ENCODE data around the gene COL19A1.
A peak's percentile ranks its signal among the peaks of the same experiment; 100 is the strongest.
"Not testable (repeated sequence)": the region's sequence is repeated elsewhere in the genome, so short reads cannot be mapped to it uniquely, and the experiment has no call there.

COL19A1 gene

GRCh38 chr6:69866351-69866769 is at the start of gene COL19A1:
Gene COL19A1, plus strand, starts transcription at chr6:69866556. Its CDS starts 13,012 bp downstream, at chr6:69879568.
- no peak for DNase-seq

- DNase-seq = no peak
These were observed 49.8 kb upstream of the COL19A1 start for GRCh38 chr6:69816569-69816968.

- DNase-seq = no peak
These were observed 49.0 kb upstream of the COL19A1 start for GRCh38 chr6:69817358-69817757.

- no peak for DNase-seq
These were observed 48.0 kb upstream of the COL19A1 start for GRCh38 chr6:69818223-69818930.

GRCh38 chr6:69819138-69819537 is 47.2 kb upstream of the COL19A1 start:
- DNase-seq = no peak

GRCh38 chr6:69820018-69820417 is 46.3 kb upstream of the COL19A1 start:
- DNase-seq = no peak

GRCh38 chr6:69820438-69820837 is 45.9 kb upstream of the COL19A1 start:
- no peak for DNase-seq

GRCh38 chr6:69824355-69824754 is 42.0 kb upstream of the COL19A1 start:
- not testable (repeated sequence) for DNase-seq

- DNase-seq = no peak
These were observed 40.5 kb upstream of the COL19A1 start for GRCh38 chr6:69825904-69826303.

GRCh38 chr6:69827276-69827893 is 39.0 kb upstream of the COL19A1 start:
- DNase-seq = no peak

- DNase-seq = no peak
These were observed 33.8 kb upstream of the COL19A1 start for GRCh38 chr6:69832558-69832957.

- DNase-seq = peak; percentile 33 to 70
These were observed 30.8 kb upstream of the COL19A1 start for GRCh38 chr6:69835414-69836179.

GRCh38 chr6:69841862-69842261 is 24.5 kb upstream of the COL19A1 start:
- DNase-seq = no peak

GRCh38 chr6:69843189-69843588 is 23.2 kb upstream of the COL19A1 start:
- DNase-seq = no peak

GRCh38 chr6:69846312-69846711 is 20.0 kb upstream of the COL19A1 start:
- DNase-seq = no peak

- DNase-seq = no peak
These were observed 19.4 kb upstream of the COL19A1 start for GRCh38 chr6:69846770-69847491.

- DNase-seq = no peak
These were observed 18.9 kb upstream of the COL19A1 start for GRCh38 chr6:69847492-69847788.

- DNase-seq = no peak
These were observed 17.8 kb upstream of the COL19A1 start for GRCh38 chr6:69848552-69848951.

- no peak for DNase-seq
These were observed 13.7 kb upstream of the COL19A1 start for GRCh38 chr6:69852706-69853105.

- no peak for DNase-seq
These were observed 4.4 kb upstream of the COL19A1 start for GRCh38 chr6:69861986-69862385.

GRCh38 chr6:69863766-69864165 is 2.6 kb upstream of the COL19A1 start:
- no peak for DNase-seq

GRCh38 chr6:69865126-69865525 is 1.2 kb upstream of the COL19A1 start:
- DNase-seq = no peak

All from SW 1271 (cell line).